ENCODE measurements around the gene COL21A1.
"Not testable (repeated sequence)": the region's sequence is repeated elsewhere in the genome, so short reads cannot be mapped to it uniquely, and the experiment has no call there.

Gene COL21A1

GRCh38 chr6:56047931-56048540 lies 199.3 kb downstream of the COL21A1 start:
- no peak for DNase-seq (ENCODE audit: low spot score)

GRCh38 chr6:56046576-56046975 lies 200.8 kb downstream of the COL21A1 start:
- no peak for DNase-seq (ENCODE audit: low spot score)

GRCh38 chr6:56043761-56044160 lies 203.6 kb downstream of the COL21A1 start:
- DNase-seq (ENCODE audit: low spot score), result no peak

GRCh38 chr6:56043076-56043475 lies 204.3 kb downstream of the COL21A1 start:
- no peak for DNase-seq (ENCODE audit: low spot score)

- DNase-seq (ENCODE audit: low spot score), result no peak
Measured at GRCh38 chr6:56041591-56041990, 205.8 kb downstream of the COL21A1 start.

GRCh38 chr6:56040889-56041301 lies 206.5 kb downstream of the COL21A1 start:
- DNase-seq (ENCODE audit: low spot score), result no peak

- no peak for DNase-seq (ENCODE audit: low spot score)
Measured at GRCh38 chr6:56040223-56040622, 207.2 kb downstream of the COL21A1 start.

- no peak for DNase-seq (ENCODE audit: low spot score)
Measured at GRCh38 chr6:56038764-56039163, 208.6 kb downstream of the COL21A1 start.

- DNase-seq (ENCODE audit: low spot score), result no peak
Measured at GRCh38 chr6:56037601-56038000, 209.8 kb downstream of the COL21A1 start.

GRCh38 chr6:56036916-56037600 lies 210.3 kb downstream of the COL21A1 start:
- DNase-seq (ENCODE audit: low spot score), result no peak

- DNase-seq (ENCODE audit: low spot score), result no peak
Measured at GRCh38 chr6:56033401-56033800, 214.0 kb downstream of the COL21A1 start.

- DNase-seq (ENCODE audit: low spot score), result no peak
Measured at GRCh38 chr6:56032715-56033260, 214.6 kb downstream of the COL21A1 start.

GRCh38 chr6:56027865-56028264 lies 219.5 kb downstream of the COL21A1 start:
- no peak for DNase-seq (ENCODE audit: low spot score)

GRCh38 chr6:56026455-56027180 lies 220.8 kb downstream of the COL21A1 start:
- no peak for DNase-seq (ENCODE audit: low spot score)

- no peak for DNase-seq (ENCODE audit: low spot score)
Measured at GRCh38 chr6:56025795-56026194, 221.6 kb downstream of the COL21A1 start.

- no peak for DNase-seq (ENCODE audit: low spot score)
Measured at GRCh38 chr6:56024931-56025330, 222.4 kb downstream of the COL21A1 start.

- no peak for DNase-seq (ENCODE audit: low spot score)
Measured at GRCh38 chr6:56023829-56024228, 223.6 kb downstream of the COL21A1 start.

- no peak for DNase-seq (ENCODE audit: low spot score)
Measured at GRCh38 chr6:56022678-56023077, 224.7 kb downstream of the COL21A1 start.

GRCh38 chr6:56021943-56022342 lies 225.4 kb downstream of the COL21A1 start:
- DNase-seq (ENCODE audit: low spot score), result peak; percentile 13

- no peak for DNase-seq (ENCODE audit: low spot score)
Measured at GRCh38 chr6:56019973-56020372, 227.4 kb downstream of the COL21A1 start.

- no peak for DNase-seq (ENCODE audit: low spot score)
Measured at GRCh38 chr6:56017198-56017597, 230.2 kb downstream of the COL21A1 start.

GRCh38 chr6:56014039-56014438 lies 233.3 kb downstream of the COL21A1 start:
- DNase-seq (ENCODE audit: low spot score), result not testable (repeated sequence)

- DNase-seq (ENCODE audit: low spot score), result no peak
Measured at GRCh38 chr6:56009636-56010035, 237.7 kb downstream of the COL21A1 start.

Data from NAMALWA (cell line).